Thoracic aorta (tissue), 2 donors: ENCODE results near the gene PTGR3. TPM values are rescaled to one million over a fixed set of nuclear protein-coding genes. Genes with fewer than 3 reads are reported as not detected.

ENCODE experiments used
- ATAC-seq: fragments of 150-250 bp; one replicate; pipeline ENCODE4 v1.8.0; 2017; ENCODE audit warnings: low read depth; ENCODE audit not compliant: insufficient number of reproducible peaks, low FRiP score
- DNase-seq: peaks from one replicate; pipeline ENCODE4 v3.0.0-alpha.2; 2020; ENCODE audit warnings: low spot score
- H3K27ac ChIP-seq, 2 donors: fragments of 200-600 bp; sonication (generic); 1 replicate in 1 of 2; 2 replicates in 1 of 2; pipeline ENCODE4 v1.5.1; 2016; ENCODE audit warnings: mild to moderate bottlenecking in 2 of 2, moderate library complexity in 2 of 2
- H3K27me3 ChIP-seq: fragments of 200-600 bp; sonication (generic); replicated peaks from 2 replicates; pipeline ENCODE4 v1.6.0; 2016; ENCODE audit warnings: mild to moderate bottlenecking; ENCODE audit not compliant: insufficient read depth
- H3K36me3 ChIP-seq: fragments of 200-600 bp; sonication (generic); one replicate; pipeline ENCODE4 v1.5.1; 2016
- H3K4me1 ChIP-seq, 2 donors: fragments of 200-600 bp; sonication (generic); 1 replicate in 1 of 2; 2 replicates in 1 of 2; pipeline versions ENCODE4 v1.5.1 to v1.6.0; 2016; ENCODE audit warnings: low read depth in 2 of 2, mild to moderate bottlenecking in 1 of 2; ENCODE audit not compliant: control insufficient read depth in 1 of 2
- H3K4me3 ChIP-seq: fragments of 200-600 bp; sonication (generic); 2 replicates; pipeline ENCODE4 v1.5.1; 2016; ENCODE audit warnings: mild to moderate bottlenecking
- H3K9me3 ChIP-seq: fragments of 200-600 bp; sonication (generic); 2 replicates; pipeline ENCODE4 v1.5.1; 2016
- total RNA-seq, 2 donors: library from RNA; depleted of rRNA; stranded (reverse); fragments of >200 nt; gene quantifications; one replicate each; pipeline versions ENCODE4 v1.1.0 to v1.2.3, GENCODE V29; 2016
- TF ChIP-seq, protein P1 (sequence below): fragments of 200-600 bp; sonication (generic); IDR thresholded peaks from one replicate; pipeline ENCODE4 v1.5.1; 2019; ENCODE audit warnings: antibody characterized with exemption

Gene PTGR3
- total RNA-seq, 2 donors from 2014 or later: 11.2 to 21.7 TPM

DNA sequence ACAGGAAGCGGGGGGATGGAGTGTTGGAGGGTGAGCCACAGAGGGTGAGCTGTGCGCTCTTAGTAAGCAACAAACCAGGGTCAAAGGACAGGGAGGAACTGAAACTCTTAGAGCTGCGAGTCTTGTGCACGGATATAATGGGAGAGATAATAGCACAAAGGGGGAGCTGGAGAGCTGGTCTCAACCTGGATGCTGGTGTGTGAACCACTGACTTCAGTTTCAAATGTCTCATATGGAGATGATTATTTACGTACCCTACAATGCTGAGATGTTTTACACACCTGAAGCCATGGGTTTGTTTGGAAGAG lies 35.9 kb downstream of the PTGR3 start:
- H3K4me3 ChIP-seq: no peak overlapping the region
- no peaks in the 10 kb centered on the region for H3K4me1 ChIP-seq
- no peak for ATAC-seq
- no peaks in the 10 kb centered on the region for H3K36me3 ChIP-seq
- TF ChIP-seq, protein P1, sequence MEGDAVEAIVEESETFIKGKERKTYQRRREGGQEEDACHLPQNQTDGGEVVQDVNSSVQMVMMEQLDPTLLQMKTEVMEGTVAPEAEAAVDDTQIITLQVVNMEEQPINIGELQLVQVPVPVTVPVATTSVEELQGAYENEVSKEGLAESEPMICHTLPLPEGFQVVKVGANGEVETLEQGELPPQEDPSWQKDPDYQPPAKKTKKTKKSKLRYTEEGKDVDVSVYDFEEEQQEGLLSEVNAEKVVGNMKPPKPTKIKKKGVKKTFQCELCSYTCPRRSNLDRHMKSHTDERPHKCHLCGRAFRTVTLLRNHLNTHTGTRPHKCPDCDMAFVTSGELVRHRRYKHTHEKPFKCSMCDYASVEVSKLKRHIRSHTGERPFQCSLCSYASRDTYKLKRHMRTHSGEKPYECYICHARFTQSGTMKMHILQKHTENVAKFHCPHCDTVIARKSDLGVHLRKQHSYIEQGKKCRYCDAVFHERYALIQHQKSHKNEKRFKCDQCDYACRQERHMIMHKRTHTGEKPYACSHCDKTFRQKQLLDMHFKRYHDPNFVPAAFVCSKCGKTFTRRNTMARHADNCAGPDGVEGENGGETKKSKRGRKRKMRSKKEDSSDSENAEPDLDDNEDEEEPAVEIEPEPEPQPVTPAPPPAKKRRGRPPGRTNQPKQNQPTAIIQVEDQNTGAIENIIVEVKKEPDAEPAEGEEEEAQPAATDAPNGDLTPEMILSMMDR: no peak
- DNase-seq: no peak
- H3K27ac ChIP-seq: no peak overlapping the region
- no peaks in the 10 kb centered on the region for H3K9me3 ChIP-seq
- H3K27me3 ChIP-seq: no peaks in the 10 kb centered on the region

DNA sequence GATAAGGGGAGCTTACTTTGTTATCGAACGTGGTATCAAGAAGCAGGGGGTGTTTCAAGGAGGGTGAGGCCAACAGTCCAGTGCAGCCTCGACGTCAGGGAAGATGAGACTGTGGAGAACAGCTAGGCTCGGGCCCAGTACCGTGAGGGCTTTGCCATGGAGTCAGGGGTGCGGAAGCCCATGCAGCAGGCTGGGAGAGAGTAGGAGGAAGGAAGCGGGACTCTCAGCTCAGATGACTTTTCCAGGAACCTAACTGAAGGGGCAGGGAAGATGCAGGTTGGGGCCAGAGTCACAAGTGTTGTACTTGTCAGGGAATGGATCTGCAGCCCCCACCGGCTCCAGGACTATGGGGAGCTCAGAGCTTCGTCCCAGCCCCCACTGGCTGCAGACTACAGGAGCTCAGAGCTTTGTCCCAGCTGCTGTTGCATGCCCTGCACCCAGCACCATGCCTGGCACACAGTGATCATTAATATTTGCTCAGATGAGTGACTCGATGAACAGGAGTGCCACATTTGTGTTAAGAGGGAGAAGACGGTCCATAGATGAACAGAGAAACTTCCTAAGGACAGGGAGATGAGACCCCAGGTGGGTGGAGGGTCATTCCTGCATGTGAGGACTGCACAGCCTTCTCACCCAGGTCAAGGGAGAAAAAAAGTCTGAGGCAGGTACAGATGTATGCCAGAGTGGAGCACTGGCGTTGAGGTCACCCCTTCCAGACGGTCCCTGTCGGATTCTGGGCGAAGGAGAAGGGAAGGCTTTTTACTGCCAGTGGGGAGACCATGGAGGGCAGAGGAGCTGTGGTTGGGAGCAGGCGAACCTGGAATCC lies 36.4 kb downstream of the PTGR3 start:
- Histone ChIP-seq H3K9me3 (no peaks in the 10 kb centered on the region), H3K4me3 (no peak overlapping the region), H3K27ac (no peak overlapping the region), H3K27me3 (no peaks in the 10 kb centered on the region), H3K36me3 (no peaks in the 10 kb centered on the region), H3K4me1 (no peaks in the 10 kb centered on the region)
- no peak for DNase-seq
- ATAC-seq: no peak
- TF ChIP-seq, protein P1: no peak

DNA sequence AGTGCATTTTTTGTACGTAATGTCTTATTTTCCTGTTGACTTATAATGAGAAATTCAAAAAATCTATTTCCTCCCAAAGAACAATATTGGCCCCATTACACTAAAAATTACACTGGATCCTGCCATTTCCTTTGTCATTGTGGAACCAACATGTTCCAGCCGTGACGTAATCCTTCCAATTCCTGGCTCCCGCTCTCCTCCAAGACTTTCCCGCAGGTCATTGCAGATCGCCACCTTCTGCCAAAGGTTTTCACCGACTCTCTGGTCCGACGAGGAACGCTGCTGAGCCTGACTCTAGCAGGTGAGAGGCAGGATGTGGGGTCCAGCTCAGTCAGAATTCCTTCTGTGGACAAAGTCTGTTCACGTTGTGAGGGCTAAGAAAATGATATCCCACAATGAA lies 38.0 kb downstream of the PTGR3 start:
- ATAC-seq: no peak
- no peaks in the 10 kb centered on the region for H3K36me3 ChIP-seq
- H3K9me3 ChIP-seq: no peaks in the 10 kb centered on the region
- H3K27ac ChIP-seq: no peak overlapping the region
- no peak overlapping the region for H3K4me3 ChIP-seq
- TF ChIP-seq, protein P1: no peak
- DNase-seq: no peak
- H3K4me1 ChIP-seq: no peaks in the 10 kb centered on the region
- H3K27me3 ChIP-seq: no peaks in the 10 kb centered on the region

DNA sequence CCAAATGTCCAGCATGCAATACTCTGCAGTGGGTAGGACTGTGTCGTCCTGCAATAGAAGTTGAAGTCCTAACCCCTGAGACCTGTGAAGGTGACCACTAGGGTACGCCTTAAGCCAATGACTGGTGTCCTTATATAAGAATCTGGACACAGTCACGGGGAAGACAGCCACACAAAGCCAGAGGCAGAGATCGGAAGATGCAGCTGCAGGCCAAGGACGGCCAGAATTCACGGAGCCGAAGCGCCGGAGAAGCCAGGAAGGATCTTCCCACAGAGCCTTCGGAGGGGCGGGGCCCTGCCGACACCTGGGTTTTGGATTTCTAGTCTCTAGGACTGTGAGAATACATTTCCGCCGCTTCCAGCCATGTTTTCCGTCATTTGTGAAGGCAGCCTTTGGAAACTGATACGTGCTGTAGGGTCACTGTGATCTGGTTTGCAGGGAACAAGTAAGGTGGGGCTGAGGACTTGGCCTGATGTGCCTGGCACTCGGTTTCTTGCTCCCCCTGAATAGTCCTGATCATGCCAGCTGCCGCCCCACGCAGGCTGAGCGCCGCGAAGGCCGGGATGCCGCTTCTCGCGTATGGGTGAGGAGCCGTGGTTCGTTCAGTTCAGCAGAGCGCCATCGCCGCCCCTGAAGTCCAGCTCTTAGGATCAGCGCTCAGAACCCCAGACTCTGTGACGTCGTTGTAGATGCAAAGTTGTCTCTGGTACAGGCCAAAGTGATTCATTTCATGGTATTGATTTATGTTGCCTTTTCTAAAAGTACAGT lies 38.7 kb downstream of the PTGR3 start:
- no peak for ATAC-seq
- H3K9me3 ChIP-seq: no peaks in the 10 kb centered on the region
- DNase-seq: no peak
- H3K4me1 ChIP-seq: no peaks in the 10 kb centered on the region
- no peak overlapping the region for H3K4me3 ChIP-seq
- TF ChIP-seq, protein P1: no peak
- no peaks in the 10 kb centered on the region for H3K27me3 ChIP-seq
- no peak overlapping the region for H3K27ac ChIP-seq
- H3K36me3 ChIP-seq: no peaks in the 10 kb centered on the region

DNA sequence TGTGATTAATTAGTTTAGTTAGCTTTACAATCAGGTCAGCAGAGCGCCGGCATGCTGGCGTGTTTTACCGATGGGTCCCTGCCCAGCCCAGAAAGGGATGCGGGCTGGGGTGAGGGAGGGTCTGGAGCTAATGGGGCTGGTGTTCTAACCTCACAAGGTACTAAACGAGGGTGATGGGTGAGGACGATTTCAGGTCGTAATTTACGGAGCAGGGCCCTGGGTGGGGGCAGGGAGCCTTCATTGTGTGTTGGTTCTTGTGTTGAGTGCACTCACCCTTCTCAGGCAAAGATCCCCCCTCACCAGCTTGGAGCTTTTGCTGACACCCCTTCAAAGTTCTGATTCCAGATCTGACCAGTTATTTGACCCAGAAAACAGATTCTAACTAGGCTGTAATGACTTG lies 39.5 kb downstream of the PTGR3 start:
- Histone ChIP-seq H3K4me3 (no peak overlapping the region), H3K9me3 (no peaks in the 10 kb centered on the region), H3K27me3 (no peaks in the 10 kb centered on the region), H3K36me3 (no peaks in the 10 kb centered on the region), H3K4me1 (no peaks in the 10 kb centered on the region), H3K27ac (no peak overlapping the region)
- TF ChIP-seq, protein P1: no peak
- no peak for ATAC-seq
- DNase-seq: no peak
